GM12891 (cell line): ENCODE results near the gene CDC14B.

ENCODE experiments used
- DNase-seq: peaks from one replicate; pipeline ENCODE4 v3.0.0; 2011; ENCODE audit warnings: low spot score; ENCODE audit not compliant: insufficient read length
- FAIRE-seq: peaks from 2 replicates; lab custom pipeline; 2011; peaks lifted over from hg19 to GRCh38; lab: Jason Lieb, UNC
- PAX5 ChIP-seq: IDR thresholded peaks from 2 replicates; pipeline ENCODE4 v1.6.1; 2011; ENCODE audit warnings: low read length, moderate library complexity, mild to moderate bottlenecking; ENCODE audit not compliant: insufficient read depth, severe bottlenecking
- POLR2A ChIP-seq: IDR thresholded peaks from 2 replicates; pipeline ENCODE4 v1.6.1; 2011; ENCODE audit warnings: low read depth, low read length, control low read depth
- POLR2AphosphoS5 ChIP-seq: IDR thresholded peaks from 2 replicates; pipeline ENCODE4 v1.6.1; 2011; ENCODE audit warnings: low read depth, low read length, control low read depth
- POU2F2 ChIP-seq: IDR thresholded peaks from 2 replicates; pipeline ENCODE4 v1.6.1; 2011; ENCODE audit warnings: low read depth, mild to moderate bottlenecking, control low read depth, low read length, moderate library complexity
- SPI1 ChIP-seq: IDR thresholded peaks from 2 replicates; pipeline ENCODE4 v1.6.1; 2011; ENCODE audit warnings: low read depth, low read length, control low read depth
- TAF1 ChIP-seq: IDR thresholded peaks from 2 replicates; pipeline ENCODE4 v1.6.1; 2011; ENCODE audit warnings: low read depth, low read length, control low read depth

Gene CDC14B

GRCh38 chr9:96612966-96613589 is 6.6 kb downstream of the CDC14B start:
- FAIRE-seq: no peak
- no peak for TF ChIP-seq POU2F2
- no peak for TF ChIP-seq POLR2AphosphoS5
- no peak for TF ChIP-seq POLR2A
- TF ChIP-seq PAX5: no peak
- no peak for TF ChIP-seq TAF1
- no peak for TF ChIP-seq SPI1
- no peak for DNase-seq

DNA sequence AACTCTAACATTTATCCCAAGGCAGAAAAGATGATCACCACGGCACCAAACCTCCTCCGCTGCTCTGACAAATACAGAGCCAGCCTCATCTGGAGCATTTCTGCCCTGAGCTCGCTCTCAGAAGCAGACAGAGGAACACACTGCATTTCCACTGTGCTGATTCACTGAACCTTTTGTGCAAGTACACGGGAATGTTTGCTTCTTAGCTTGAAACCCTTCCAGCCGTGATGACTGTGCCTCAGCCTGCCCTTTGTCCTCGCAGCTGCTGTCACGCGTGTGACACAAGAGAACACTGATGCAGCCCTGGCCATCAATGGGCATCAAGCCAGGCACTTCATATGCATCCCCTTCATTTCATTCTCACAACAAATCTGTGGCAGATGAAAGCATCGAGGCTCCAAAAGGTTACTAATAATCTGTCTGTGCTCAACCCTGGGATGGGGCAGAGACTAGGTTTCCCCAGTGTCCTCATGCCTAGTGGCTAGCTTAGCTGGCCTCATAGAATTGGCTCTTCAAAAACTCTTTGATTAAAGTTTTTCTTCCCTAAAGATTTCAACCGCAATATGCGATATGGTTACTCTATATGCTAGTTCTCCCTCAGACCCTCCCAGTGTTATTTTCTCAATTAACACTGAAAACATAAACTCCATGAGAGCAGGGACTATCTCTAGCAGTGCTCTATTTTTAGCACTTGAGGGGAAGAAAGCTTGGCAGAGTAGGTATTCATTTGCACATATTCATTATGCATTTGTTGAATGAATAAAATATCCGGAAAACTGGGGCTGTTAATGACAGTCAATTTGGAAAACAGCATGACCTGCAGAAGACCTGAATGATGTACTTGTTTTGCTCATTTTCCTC is 7.3 kb downstream of the CDC14B start:
- no peak for FAIRE-seq
- no peak for DNase-seq

GRCh38 chr9:96611302-96611701 is 8.3 kb downstream of the CDC14B start:
- no peak for TF ChIP-seq TAF1
- no peak for TF ChIP-seq POU2F2
- TF ChIP-seq POLR2AphosphoS5: no peak
- no peak for TF ChIP-seq SPI1
- no peak for TF ChIP-seq POLR2A
- TF ChIP-seq PAX5: no peak
- FAIRE-seq (no peak), DNase-seq (no peak)

More for the DNA sequence above, 7.3 kb downstream of the CDC14B start:
- TF ChIP-seq PAX5 (no peak), POLR2AphosphoS5 (no peak), SPI1 (no peak), POLR2A (no peak), POU2F2 (no peak), TAF1 (no peak)

- DNase-seq (no peak), FAIRE-seq (no peak)
- no peak for TF ChIP-seq PAX5
- TF ChIP-seq SPI1: no peak
- TF ChIP-seq POLR2A: no peak
- TF ChIP-seq TAF1: no peak
- TF ChIP-seq POU2F2: no peak
- no peak for TF ChIP-seq POLR2AphosphoS5
These were observed 9.9 kb downstream of the CDC14B start for GRCh38 chr9:96609732-96610131.

DNA sequence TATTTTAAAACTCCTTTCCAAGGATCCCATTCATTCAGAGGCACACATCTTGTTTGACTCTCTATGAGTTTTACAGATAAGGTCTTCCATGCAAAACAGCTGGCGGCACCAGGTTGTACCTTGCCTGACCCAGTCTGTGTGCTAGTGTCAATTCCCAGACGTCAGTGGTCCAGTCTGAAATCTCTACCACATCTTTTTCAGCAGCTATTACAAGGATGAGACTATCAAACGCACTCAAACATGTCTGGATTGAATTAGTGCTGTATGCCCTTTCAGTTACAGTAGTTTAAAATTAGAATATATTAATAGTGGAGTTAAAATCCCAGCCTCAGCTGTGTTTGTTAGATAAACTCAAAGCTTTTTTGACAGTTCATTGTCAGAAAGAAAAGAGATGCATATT is 11.7 kb downstream of the CDC14B start:
- no peak for FAIRE-seq
- no peak for DNase-seq
- TF ChIP-seq SPI1: no peak
- TF ChIP-seq TAF1: no peak
- TF ChIP-seq POLR2A: no peak
- no peak for TF ChIP-seq POU2F2
- no peak for TF ChIP-seq PAX5
- TF ChIP-seq POLR2AphosphoS5: no peak

DNA sequence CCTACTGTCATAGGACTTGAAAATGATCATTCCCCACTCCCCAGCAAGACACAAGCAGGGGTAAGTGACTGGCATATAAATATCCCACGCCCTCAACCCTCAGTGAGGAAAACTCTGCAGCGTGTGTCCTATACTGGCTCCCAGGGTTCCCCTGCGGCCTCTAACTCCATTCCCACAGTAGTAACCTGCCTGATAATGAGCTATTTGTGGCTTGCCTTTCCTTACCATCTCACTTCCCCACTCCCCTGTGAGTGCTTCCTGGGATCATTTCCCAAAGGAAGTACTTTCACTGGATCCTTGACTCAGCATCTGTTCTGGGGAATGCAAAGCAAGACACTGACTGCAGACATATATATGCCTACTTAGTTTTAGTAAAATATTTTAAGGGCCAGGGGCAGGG is 14.3 kb downstream of the CDC14B start:
- FAIRE-seq: no peak
- TF ChIP-seq POLR2A: no peak
- no peak for TF ChIP-seq POLR2AphosphoS5
- TF ChIP-seq SPI1: no peak
- no peak for TF ChIP-seq PAX5
- no peak for TF ChIP-seq TAF1
- TF ChIP-seq POU2F2: no peak
- no peak for DNase-seq

DNA sequence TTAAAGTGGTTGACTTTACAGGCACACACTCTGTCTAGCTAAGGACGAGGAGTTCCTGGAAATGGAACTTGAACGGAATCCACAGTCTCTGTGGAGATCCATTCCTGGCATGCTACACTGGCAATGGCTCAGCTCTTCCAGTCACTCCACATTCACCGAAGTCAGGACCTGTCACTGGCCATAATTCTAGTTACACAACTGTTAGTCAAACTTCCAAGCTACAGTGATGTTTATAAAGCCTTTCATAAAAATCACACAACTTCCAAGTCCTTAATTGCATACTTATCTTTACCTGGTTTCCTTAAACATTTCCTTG is 15.7 kb downstream of the CDC14B start:
- FAIRE-seq (no peak), DNase-seq (no peak)
- no peak for TF ChIP-seq POLR2A
- TF ChIP-seq PAX5: no peak
- TF ChIP-seq POU2F2: no peak
- no peak for TF ChIP-seq TAF1
- TF ChIP-seq SPI1: no peak
- TF ChIP-seq POLR2AphosphoS5: no peak

GRCh38 chr9:96603305-96604003 is 16.2 kb downstream of the CDC14B start:
- no peak for FAIRE-seq
- DNase-seq: no peak
- no peak for TF ChIP-seq SPI1
- TF ChIP-seq TAF1: no peak
- TF ChIP-seq POLR2A: no peak
- TF ChIP-seq POLR2AphosphoS5: no peak
- TF ChIP-seq POU2F2: no peak
- TF ChIP-seq PAX5: no peak

DNA sequence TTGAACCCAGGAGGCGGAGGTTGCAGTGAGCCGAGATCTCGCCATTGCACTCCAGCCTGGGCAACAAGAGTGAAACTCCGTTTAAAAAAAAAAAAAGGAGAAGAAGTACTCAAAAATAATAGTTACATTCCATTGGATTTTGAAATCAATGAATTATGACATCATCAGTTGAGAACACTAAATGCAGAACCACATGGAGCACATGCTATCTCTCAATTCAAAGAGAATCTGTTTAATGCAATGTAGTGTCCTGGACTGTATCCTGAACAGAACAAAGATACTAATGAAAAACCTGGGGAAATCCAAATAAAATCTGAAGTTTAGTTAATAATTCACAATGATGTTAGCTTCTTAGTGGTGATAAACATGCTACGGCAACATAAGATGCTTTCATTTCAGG is 20.3 kb downstream of the CDC14B start:
- DNase-seq: no peak
- TF ChIP-seq PAX5: no peak
- no peak for TF ChIP-seq POLR2AphosphoS5
- no peak for TF ChIP-seq POLR2A
- TF ChIP-seq POU2F2: no peak
- no peak for TF ChIP-seq TAF1
- TF ChIP-seq SPI1: no peak
- no peak for FAIRE-seq
